Stomach smooth muscle (tissue), 2 donors: ENCODE measurements around the gene C14orf132.

Experiments
- H3K27ac ChIP-seq: one replicate; pipeline ENCODE4 v1.7.0; 2013; ENCODE audit warnings: mild to moderate bottlenecking, low read length, inconsistent platforms
- H3K27me3 ChIP-seq, 2 donors: one replicate each; pipeline ENCODE4 v1.7.0; 2013; ENCODE audit warnings: low read length in 2 of 2; ENCODE audit not compliant: insufficient read depth in 2 of 2, control insufficient read depth in 1 of 2
- H3K36me3 ChIP-seq, 2 donors: one replicate each; pipeline ENCODE4 v1.7.0; 2013; ENCODE audit warnings: low read length in 2 of 2; ENCODE audit not compliant: control insufficient read depth in 2 of 2, insufficient read depth in 2 of 2
- H3K4me1 ChIP-seq: one replicate; pipeline ENCODE4 v1.7.0; 2013; ENCODE audit warnings: low read length; ENCODE audit not compliant: control insufficient read depth, insufficient read depth
- H3K4me3 ChIP-seq, 2 donors: one replicate each; pipeline ENCODE4 v1.7.0; 2013; ENCODE audit warnings: low read length in 2 of 2
- H3K9ac ChIP-seq, 2 donors: one replicate each; pipeline ENCODE4 v1.7.0; 2013; ENCODE audit warnings: low read length in 2 of 2, mild to moderate bottlenecking in 1 of 2
- H3K9me3 ChIP-seq, 2 donors: one replicate each; pipeline ENCODE4 v1.7.0; 2013; ENCODE audit warnings: low read length in 2 of 2; ENCODE audit not compliant: control insufficient read depth in 2 of 2
- donor health status: healthy.
- donor health status: Pancreatic carcinoma.

The C14orf132 gene

GRCh38 chr14:96136371-96137005 is 97.3 kb downstream of the C14orf132 start:
- no peaks in the 10 kb centered on the region for H3K36me3 ChIP-seq
- no peak overlapping the region for H3K4me3 ChIP-seq
- no peak overlapping the region for H3K9ac ChIP-seq
- H3K27me3 ChIP-seq, result peaks cover 0 to 2% of the 10 kb centered on the region in 2 donors
- H3K27ac ChIP-seq, result no peak overlapping the region
- H3K4me1 ChIP-seq, result no peaks in the 10 kb centered on the region
- peaks cover 7 to 11% of the 10 kb centered on the region in 2 donors for H3K9me3 ChIP-seq

- Histone ChIP-seq H3K27ac (no peak overlapping the region), H3K4me1 (no peaks in the 10 kb centered on the region), H3K9ac (no peak overlapping the region), H3K9me3 (peaks cover 7 to 11% of the 10 kb centered on the region in 2 donors), H3K36me3 (no peaks in the 10 kb centered on the region), H3K4me3 (no peak overlapping the region), H3K27me3 (peaks cover 0 to 2% of the 10 kb centered on the region in 2 donors)
These were observed 99.1 kb downstream of the C14orf132 start for GRCh38 chr14:96138241-96138640.

GRCh38 chr14:96139169-96139568 is 100.0 kb downstream of the C14orf132 start:
- Histone ChIP-seq H3K4me1 (no peaks in the 10 kb centered on the region), H3K4me3 (no peak overlapping the region), H3K9ac (no peak overlapping the region), H3K27ac (no peak overlapping the region), H3K36me3 (no peaks in the 10 kb centered on the region), H3K9me3 (peaks cover 7 to 11% of the 10 kb centered on the region in 2 donors), H3K27me3 (peaks cover 0 to 2% of the 10 kb centered on the region in 2 donors)

DNA sequence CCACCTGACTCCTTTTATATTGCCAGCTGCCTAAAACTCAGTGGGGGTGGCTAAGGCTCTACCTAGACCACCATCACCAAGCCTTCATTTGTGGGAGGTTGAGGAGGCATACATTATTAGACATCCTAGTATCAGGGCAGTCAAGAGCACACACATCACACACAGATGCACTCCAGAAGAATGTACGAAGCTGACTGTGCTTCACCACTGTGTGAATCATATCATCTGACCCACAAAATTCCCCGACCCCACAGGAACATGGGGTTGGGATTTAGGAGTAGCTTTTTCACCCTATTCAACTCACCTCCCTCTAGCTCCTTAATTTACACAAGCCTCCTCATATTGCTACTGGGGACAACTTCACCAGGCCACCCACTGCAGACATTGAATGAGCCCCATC is 100.7 kb downstream of the C14orf132 start:
- no peak overlapping the region for H3K9ac ChIP-seq
- peaks cover 7 to 11% of the 10 kb centered on the region in 2 donors for H3K9me3 ChIP-seq
- no peaks in the 10 kb centered on the region for H3K36me3 ChIP-seq
- no peaks in the 10 kb centered on the region for H3K4me1 ChIP-seq
- no peak overlapping the region for H3K4me3 ChIP-seq
- H3K27ac ChIP-seq, result no peak overlapping the region
- peaks cover 0 to 2% of the 10 kb centered on the region in 2 donors for H3K27me3 ChIP-seq

- no peak overlapping the region for H3K4me3 ChIP-seq
- H3K27me3 ChIP-seq, result peaks cover 0 to 2% of the 10 kb centered on the region in 2 donors
- H3K36me3 ChIP-seq, result no peaks in the 10 kb centered on the region
- no peak overlapping the region for H3K27ac ChIP-seq
- peaks cover 7 to 11% of the 10 kb centered on the region in 2 donors for H3K9me3 ChIP-seq
- no peak overlapping the region for H3K9ac ChIP-seq
- H3K4me1 ChIP-seq, result no peaks in the 10 kb centered on the region
These were observed 101.8 kb downstream of the C14orf132 start for GRCh38 chr14:96140952-96141351.
